ENCODE data around the gene BARHL2.

Gene BARHL2

DNA sequence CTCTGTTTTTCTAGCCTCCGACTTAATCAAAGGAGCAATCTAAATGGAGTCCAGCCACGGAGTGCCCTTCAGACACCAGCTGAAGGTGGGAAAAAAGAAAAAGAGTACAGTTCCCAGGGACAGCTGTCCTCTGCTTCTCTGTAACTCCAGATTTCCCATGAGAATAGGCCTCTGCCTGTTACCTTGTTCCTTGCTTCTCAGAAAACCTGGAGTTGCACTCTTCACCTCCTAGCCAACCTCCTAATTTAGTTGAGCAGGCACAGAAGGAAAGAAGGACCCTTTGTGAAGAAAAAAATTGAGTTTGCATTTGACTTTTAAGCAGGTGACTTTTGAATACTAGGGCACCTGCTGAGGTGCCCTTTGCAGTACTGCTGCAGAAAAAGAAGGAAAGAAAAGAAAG, 8.3 kb downstream of the BARHL2 start:
- DNase-seq: no peak

DNA sequence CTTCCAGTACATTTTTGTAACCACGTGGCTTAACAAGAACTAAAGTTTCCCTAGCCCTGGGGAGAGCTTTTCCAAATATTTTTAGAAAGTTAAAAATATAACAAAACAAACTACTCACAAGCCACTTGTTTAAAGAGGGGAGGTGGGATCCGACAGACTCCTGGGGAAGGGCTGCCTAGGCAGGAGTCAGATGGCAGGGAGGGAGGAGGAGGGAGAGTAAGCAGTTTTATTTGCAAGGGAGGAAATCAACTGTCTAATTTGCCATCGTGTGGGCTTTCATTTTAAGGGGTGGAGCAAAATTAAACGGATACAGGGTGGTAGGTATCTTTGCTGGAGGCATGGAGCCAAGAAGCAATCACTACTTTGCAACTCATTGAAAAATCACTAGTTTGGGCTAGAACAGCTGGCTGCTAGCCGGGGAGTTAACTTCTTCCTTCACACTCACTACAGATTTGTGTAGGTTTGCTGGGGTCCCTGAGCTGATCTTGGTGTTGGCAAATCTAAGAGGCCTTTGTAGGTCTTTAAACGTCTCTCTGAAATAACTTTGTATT, 8.8 kb downstream of the BARHL2 start:
- no peak for DNase-seq

DNA sequence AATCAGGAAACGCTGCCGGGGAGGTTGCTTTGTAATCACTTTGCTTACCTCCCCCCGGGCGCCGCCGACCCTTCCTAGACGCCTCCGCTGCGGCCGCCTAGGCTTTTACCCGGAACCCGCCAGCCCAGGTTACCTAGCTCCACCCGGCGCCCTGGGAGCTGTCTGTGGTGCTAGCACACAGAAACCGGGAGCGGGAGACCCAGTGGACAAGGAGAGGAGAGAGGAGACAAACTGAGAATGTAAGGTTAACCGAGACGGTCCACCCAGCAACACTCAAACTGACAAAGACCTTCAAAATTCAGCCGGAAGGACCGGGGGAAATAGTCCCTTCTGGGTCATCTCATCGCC, 9.8 kb downstream of the BARHL2 start:
- no peak for DNase-seq

DNA sequence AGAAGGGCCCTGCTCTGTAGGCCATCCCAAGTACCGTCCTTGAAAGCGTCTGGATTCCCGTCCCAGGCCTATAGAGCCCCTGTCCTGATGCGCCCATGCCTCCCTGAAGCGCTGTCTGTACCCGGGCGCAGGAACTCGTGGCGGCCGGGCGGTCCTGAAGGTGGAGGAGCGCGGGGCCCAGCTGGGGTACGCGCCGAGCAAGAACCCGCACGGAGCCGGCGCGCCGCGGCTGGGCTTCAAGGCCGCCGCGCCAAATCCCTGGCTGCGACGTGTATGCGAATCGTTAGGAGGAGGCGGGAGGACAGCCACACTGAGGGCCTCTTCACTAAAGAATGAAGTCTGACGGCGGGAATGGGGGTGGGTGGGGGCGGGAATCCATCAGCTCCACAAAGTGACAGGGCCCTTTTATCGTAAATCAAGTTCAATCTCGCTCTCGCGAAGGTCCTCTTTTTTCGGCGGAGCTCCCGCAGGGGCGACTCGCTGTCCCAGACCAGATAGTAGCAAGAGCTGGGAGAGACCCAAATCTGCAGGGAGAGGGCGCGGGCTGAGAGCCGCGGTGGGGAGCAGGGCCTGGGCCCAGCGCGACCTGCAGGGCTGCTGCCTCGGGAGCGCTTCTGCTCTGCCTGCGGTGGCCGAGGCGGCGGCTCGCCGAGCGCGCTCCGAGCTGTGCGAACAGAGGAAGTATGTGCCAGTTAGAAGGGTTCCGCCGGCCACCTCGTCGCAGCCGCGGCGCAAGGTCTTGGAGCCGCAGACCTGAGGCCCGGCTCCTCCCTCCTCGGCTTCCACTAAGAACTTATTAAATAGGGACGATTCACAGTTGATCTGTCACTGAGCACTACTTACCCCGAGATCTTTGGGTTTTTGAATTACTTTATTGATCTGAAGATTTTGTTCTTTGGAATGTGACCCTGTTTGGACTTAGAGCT, 10.4 kb downstream of the BARHL2 start:
- DNase-seq: no peak

DNA sequence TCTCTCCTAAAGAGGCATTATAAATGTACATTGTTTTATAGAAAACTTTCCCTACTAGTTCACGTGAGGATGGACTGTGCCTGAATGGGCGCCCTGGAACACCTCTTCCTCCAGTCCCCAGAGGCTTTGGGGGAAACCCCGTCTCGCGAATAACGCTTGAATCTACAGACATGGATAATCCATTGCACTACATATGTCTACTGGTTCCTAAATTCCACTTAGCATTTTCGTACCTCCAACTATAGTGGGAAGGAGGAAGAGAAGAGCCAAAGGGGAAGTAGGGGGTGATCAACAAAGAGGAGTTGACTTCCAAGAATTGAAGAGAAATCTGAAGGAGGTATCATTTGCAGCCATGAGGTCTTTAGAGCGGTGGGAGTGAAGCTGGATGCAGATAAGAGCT, 11.1 kb downstream of the BARHL2 start:
- DNase-seq: no peak

DNA sequence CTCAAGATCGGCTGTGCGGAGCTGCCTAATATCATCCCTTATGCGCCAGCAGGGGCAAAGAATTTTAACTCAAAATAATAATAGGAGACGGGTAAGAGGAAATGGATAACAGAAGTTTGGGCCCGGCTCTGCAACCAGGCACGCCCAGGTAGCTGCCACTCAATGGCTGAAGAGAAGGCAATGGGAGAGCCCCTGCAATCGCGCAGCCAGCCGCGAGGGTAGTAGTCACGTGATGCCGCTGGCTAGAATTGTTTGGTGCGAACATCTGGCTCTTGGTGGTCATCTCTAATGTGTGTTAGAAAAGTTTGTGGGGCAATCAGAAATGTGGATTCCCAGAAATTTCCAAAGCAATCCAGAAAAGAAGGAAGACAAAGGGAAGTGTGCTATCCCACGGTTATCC, 12.3 kb downstream of the BARHL2 start:
- no peak for DNase-seq

DNA sequence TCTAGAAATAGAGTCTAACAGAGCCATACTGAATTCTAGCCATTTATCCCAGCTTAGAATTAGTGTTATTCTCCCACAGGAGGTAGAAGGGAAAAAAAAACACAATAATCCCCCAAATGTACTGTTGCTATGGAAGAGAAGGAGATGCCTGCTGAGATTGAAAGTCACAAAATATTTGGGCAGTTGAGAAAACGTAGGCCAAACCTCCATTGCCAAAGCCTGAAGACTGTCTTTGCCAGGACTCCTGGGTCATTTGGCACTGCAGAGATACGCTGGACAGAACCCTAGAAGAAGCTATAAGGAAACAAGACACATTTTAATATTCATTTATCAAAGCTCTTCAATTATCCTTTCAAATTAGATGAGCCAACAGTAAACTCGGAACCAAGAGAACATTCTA, 22.3 kb downstream of the BARHL2 start:
- no peak for DNase-seq

DNA sequence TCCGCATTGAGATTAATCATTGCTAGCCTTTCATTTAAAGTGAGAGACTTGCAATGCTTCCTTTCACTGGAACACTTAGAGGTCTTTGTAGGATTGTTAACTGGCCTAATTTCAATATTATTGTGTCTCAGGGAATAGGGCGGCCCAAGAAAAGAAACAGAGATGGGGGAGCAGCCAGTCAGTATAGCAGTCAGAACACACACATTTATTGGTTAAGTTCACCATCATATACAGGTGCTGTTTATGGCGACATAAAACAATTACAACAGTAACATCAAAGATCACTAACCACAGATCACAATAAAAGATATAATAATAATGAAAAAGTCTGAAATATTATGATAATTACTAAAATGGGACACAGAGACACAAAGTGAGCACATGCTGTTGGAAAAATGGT, 29.4 kb downstream of the BARHL2 start:
- DNase-seq: no peak

DNA sequence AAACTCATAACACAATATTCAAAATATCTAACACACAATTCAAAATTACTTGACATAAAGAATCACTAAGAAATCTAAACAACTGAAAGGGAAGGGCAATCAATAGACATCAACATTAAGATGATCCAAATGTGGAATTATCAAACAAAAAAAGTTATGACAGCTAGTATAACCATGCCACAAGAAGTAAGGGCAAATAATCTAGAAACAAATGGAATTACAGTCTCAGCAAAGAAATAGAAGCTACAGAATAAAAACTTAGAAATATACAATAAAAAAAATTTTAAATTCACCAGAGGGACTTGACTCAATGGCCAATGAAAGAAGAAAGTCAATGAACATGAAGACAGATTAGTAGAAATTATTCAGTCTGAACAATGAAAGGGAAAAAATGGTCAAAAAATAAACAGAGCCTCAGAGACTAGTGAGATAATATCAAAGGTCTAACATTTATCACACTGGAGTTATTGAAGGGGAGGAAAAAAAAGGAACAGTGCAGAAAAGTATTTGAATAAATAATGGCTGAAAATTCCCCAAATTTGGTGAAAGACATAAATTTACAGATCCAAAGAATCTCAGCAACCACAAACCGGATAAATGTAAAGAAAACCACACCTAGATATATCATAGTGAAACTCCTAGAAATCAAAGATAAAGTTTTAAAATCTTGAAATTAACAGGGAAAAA, 41.8 kb downstream of the BARHL2 start:
- no peak for DNase-seq

DNA sequence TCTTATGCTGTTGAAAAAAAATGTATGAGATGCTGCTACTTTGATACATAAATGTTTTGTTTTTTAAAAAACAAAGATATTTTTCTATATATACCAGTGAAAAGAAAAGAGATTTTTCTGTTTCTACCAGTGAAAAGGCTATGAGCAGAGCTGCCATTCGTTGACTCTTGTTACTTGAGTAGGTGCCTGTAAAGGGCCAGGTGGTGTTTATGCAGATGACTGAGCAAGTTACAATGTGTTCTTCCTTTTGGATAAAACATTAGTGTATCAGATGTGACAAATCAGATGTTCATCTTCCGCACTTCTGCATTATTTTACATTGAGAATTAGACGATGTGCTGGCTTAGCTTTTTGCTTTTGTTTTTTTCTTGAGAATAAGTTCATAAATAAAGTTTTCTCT, 45.4 kb downstream of the BARHL2 start:
- DNase-seq: no peak

DNA sequence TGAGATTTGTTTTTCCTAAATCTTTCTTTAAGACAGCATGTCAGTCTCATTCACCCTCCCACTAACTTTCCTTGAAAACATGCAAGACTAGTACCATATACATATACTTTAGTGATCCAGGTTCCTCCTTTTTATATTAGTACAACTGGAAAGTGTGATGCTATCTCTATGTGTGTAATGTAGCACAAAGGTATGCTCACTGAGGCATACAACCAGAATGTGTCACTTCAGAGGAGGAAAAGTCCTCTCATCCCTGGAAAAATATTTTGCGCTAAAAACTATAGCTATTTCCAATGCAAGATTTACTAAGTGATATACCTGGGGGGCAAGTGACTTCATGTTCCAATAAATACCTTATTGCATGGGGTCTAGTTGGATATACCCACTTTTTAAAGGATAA, 45.9 kb downstream of the BARHL2 start:
- DNase-seq: no peak

Data from CD4-positive, alpha-beta T cell treated with Interleukin-1 beta for 1 hour (primary cell).